BE2C (cell line): ENCODE data around the gene ARHGAP31.

Source experiments
- DNase-seq: peaks from one replicate; pipeline ENCODE4 v3.0.0-alpha.2; 2020
- H3K27me3 ChIP-seq: fragments of 250-450 bp; sonication (Bioruptor Pico); 2 replicates; pipeline ENCODE4 v1.5.1; 2020; ENCODE audit warnings: mild to moderate bottlenecking
- H3K36me3 ChIP-seq: fragments of 250-450 bp; sonication (Bioruptor Pico); 2 replicates; pipeline ENCODE4 v1.5.1; 2020; ENCODE audit warnings: mild to moderate bottlenecking
- H3K4me1 ChIP-seq: fragments of 250-450 bp; sonication (Bioruptor Pico); 2 replicates; pipeline ENCODE4 v1.5.1; 2020
- H3K4me3 ChIP-seq: 2 replicates; pipeline ENCODE4 v1.5.1; 2011; ENCODE audit warnings: low read depth, low read length
- H3K9me3 ChIP-seq: fragments of 250-450 bp; sonication (Bioruptor Pico); 2 replicates; pipeline ENCODE4 v1.5.1; 2020
- TF ChIP-seq, protein P1 (sequence below): IDR thresholded peaks from 2 replicates; pipeline ENCODE4 v1.5.1; 2012; ENCODE audit warnings: mild to moderate bottlenecking, low read depth, low read length

ARHGAP31 gene

GRCh38 chr3:119453822-119454221, 159.6 kb downstream of the ARHGAP31 start:
- Histone ChIP-seq H3K9me3 (no peaks in the 10 kb centered on the region), H3K27me3 (no peaks in the 10 kb centered on the region), H3K4me1 (no peaks in the 10 kb centered on the region), H3K36me3 (peaks cover 66% of the 10 kb centered on the region), H3K4me3 (no peak overlapping the region)
- DNase-seq, result no peak
- TF ChIP-seq, protein P1, sequence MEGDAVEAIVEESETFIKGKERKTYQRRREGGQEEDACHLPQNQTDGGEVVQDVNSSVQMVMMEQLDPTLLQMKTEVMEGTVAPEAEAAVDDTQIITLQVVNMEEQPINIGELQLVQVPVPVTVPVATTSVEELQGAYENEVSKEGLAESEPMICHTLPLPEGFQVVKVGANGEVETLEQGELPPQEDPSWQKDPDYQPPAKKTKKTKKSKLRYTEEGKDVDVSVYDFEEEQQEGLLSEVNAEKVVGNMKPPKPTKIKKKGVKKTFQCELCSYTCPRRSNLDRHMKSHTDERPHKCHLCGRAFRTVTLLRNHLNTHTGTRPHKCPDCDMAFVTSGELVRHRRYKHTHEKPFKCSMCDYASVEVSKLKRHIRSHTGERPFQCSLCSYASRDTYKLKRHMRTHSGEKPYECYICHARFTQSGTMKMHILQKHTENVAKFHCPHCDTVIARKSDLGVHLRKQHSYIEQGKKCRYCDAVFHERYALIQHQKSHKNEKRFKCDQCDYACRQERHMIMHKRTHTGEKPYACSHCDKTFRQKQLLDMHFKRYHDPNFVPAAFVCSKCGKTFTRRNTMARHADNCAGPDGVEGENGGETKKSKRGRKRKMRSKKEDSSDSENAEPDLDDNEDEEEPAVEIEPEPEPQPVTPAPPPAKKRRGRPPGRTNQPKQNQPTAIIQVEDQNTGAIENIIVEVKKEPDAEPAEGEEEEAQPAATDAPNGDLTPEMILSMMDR, result no peak

- DNase-seq, result no peak
- H3K9me3 ChIP-seq, result no peaks in the 10 kb centered on the region
- no peaks in the 10 kb centered on the region for H3K4me1 ChIP-seq
- TF ChIP-seq, protein P1, result no peak
- H3K4me3 ChIP-seq, result no peak overlapping the region
- no peaks in the 10 kb centered on the region for H3K27me3 ChIP-seq
- H3K36me3 ChIP-seq, result peaks cover 66% of the 10 kb centered on the region
These were observed 162.3 kb downstream of the ARHGAP31 start for GRCh38 chr3:119456469-119456868.

GRCh38 chr3:119457246-119457645, 163.1 kb downstream of the ARHGAP31 start:
- H3K4me3 ChIP-seq, result no peak overlapping the region
- H3K4me1 ChIP-seq, result no peaks in the 10 kb centered on the region
- no peaks in the 10 kb centered on the region for H3K9me3 ChIP-seq
- H3K27me3 ChIP-seq, result no peaks in the 10 kb centered on the region
- peaks cover 65% of the 10 kb centered on the region for H3K36me3 ChIP-seq
- TF ChIP-seq, protein P1, result no peak
- DNase-seq, result no peak

DNA sequence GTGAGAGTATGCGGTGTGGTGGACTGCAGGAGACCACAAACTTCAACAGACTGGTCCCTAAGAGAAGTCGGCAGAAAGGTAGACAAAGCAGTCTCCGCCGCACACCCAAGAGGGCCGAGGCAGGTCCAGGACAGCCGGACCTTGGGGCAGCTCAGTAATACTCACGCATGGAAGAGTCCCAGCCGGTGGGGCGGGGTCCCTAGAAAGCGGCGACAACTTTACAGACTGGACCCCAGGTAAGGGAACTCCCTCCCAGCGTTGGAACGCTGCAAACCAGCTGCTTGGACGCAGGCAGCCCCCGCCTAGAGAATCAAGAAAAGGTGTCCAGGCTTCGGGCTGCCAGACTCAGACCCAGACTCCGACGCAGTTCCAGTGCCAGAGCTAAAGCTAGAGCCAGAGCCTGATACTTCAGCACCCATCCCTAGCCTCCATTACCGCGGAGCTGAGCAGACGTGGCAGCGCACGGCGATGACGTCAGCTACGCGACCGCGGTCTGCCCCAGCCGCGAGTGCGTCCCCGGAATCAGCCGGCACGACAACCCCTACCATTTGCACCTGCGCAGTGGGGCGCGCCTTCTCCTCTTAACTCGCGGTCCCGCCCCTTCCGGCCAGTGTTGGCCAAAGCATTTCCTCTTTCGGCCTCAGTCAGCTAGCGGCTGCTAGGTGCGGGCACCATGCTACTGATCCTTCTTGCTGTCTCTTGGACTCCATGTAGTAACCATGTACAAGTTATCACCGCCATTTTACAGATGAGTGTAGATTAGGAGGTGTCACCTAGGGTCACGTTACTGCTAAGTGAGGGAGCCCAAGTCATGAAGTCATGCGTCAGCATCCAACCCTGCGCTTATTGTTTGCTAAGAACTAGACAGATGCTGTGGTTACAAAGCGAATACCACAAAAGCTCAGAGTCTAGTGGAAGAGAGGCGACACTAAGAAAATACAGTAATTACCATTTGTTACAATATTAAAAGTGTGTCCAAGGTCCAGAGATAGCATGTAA, 169.3 kb downstream of the ARHGAP31 start, which contains the start of gene TMEM39A:
TSS of gene TMEM39A (minus strand) at position 445 of the 999 bp plus-strand sequence. CDS start 1,541 bp downstream, outside the sequence.
- H3K4me3 ChIP-seq, result peak within 1 kb of the TSS; percentile 99
- H3K9me3 ChIP-seq, result no peaks in the 10 kb centered on the region
- no peaks in the 10 kb centered on the region for H3K27me3 ChIP-seq
- H3K4me1 ChIP-seq, result peaks cover 4% of the 10 kb centered on the region
- TF ChIP-seq, protein P1, result 0 out of 2 replicates have a peak, but pooled peaks have one; percentile 4
- DNase-seq, result peak; percentile 99
- peaks cover 29% of the 10 kb centered on the region for H3K36me3 ChIP-seq

- no peak for DNase-seq
- peaks cover 7% of the 10 kb centered on the region; the same call in 1 of the 2 replicates for H3K36me3 ChIP-seq
- peak overlapping the region; percentile 98 for H3K4me3 ChIP-seq
- no peaks in the 10 kb centered on the region for H3K9me3 ChIP-seq
- H3K4me1 ChIP-seq, result peaks cover 4% of the 10 kb centered on the region
- TF ChIP-seq, protein P1, result no peak
- H3K27me3 ChIP-seq, result no peaks in the 10 kb centered on the region
These were observed 173.9 kb downstream of the ARHGAP31 start for GRCh38 chr3:119468041-119468440.
